Neural progenitor cell (in vitro differentiated cells): ENCODE results near the gene MED12L. TPM values are rescaled to one million over a fixed set of nuclear protein-coding genes. Genes with fewer than 3 reads are reported as not detected.

Source experiments
- DNase-seq: peaks from one replicate; pipeline ENCODE4 v3.0.0-alpha.2; 2016; ENCODE audit warnings: low spot score
- H2AFZ ChIP-seq: fragments of 200-600 bp; sonication (generic); replicated peaks from 2 replicates; pipeline ENCODE4 v1.6.1; 2016; ENCODE audit warnings: antibody characterized with exemption
- H3F3A ChIP-seq: fragments of 200-600 bp; sonication (generic); 2 replicates; pipeline ENCODE4 v1.6.1; 2016; ENCODE audit warnings: antibody characterized with exemption, low read depth
- H3K27ac ChIP-seq: fragments of 200-600 bp; sonication (generic); 2 replicates; pipeline ENCODE4 v1.5.1; 2016; ENCODE audit warnings: mild to moderate bottlenecking
- H3K27me3 ChIP-seq: fragments of 200-600 bp; sonication (generic); 2 replicates; pipeline ENCODE4 v1.6.1; 2016; ENCODE audit warnings: mild to moderate bottlenecking, moderate library complexity
- H3K36me3 ChIP-seq: fragments of 200-600 bp; sonication (generic); 2 replicates; pipeline ENCODE4 v1.5.1; 2016
- H3K4me1 ChIP-seq: fragments of 200-600 bp; sonication (generic); 2 replicates; pipeline ENCODE4 v1.6.1; 2016; ENCODE audit warnings: mixed run types
- H3K4me2 ChIP-seq: fragments of 200-600 bp; sonication (generic); 2 replicates; pipeline ENCODE4 v1.6.1; 2016
- H3K4me3 ChIP-seq: fragments of 200-600 bp; sonication (generic); 2 replicates; pipeline ENCODE4 v1.5.1; 2016
- H3K79me2 ChIP-seq: fragments of 200-600 bp; sonication (generic); 2 replicates; pipeline ENCODE4 v1.6.1; 2016; ENCODE audit warnings: low read depth
- H3K9ac ChIP-seq: fragments of 200-600 bp; sonication (generic); 2 replicates; pipeline ENCODE4 v1.6.1; 2016
- H3K9me3 ChIP-seq: fragments of 200-600 bp; sonication (generic); 2 replicates; pipeline ENCODE4 v1.5.1; 2016; ENCODE audit warnings: low read depth
- H4K20me1 ChIP-seq: fragments of 200-600 bp; sonication (generic); 2 replicates; pipeline ENCODE4 v1.6.1; 2016; ENCODE audit warnings: low read depth
- H3K27ac Mint-ChIP-seq: 3 replicates; pipeline ENCODE4 v1.8.0; 2021; ENCODE audit warnings: mixed read lengths
- H3K27me3 Mint-ChIP-seq: 2 replicates; pipeline ENCODE4 v1.8.0; 2022; ENCODE audit warnings: low read depth, mild to moderate bottlenecking, inconsistent platforms, moderate library complexity, mixed read lengths; ENCODE audit not compliant: insufficient read depth
- H3K36me3 Mint-ChIP-seq: 3 replicates; pipeline ENCODE4 v1.8.0; 2021; ENCODE audit warnings: mixed read lengths
- H3K4me1 Mint-ChIP-seq: 3 replicates; pipeline ENCODE4 v1.8.0; 2021; ENCODE audit warnings: mixed read lengths
- H3K4me3 Mint-ChIP-seq: 3 replicates; pipeline ENCODE4 v1.8.0; 2021; ENCODE audit warnings: mild to moderate bottlenecking, moderate library complexity, mixed read lengths
- H3K9me3 Mint-ChIP-seq: 3 replicates; pipeline ENCODE4 v1.8.0; 2020; ENCODE audit warnings: mixed read lengths
- EZH2 ChIP-seq: fragments of 200-600 bp; sonication (generic); IDR thresholded peaks from 2 replicates; pipeline ENCODE4 v1.6.1; 2017; ENCODE audit warnings: antibody characterized with exemption, mild to moderate bottlenecking, moderate library complexity
- EZH2phosphoT487 ChIP-seq: fragments of 200-600 bp; sonication (generic); IDR thresholded peaks from 2 replicates; pipeline ENCODE4 v1.6.1; 2017; ENCODE audit warnings: antibody characterized with exemption
- total RNA-seq: library from RNA; depleted of rRNA; stranded (reverse); fragments of >200 nt; gene quantifications from 2 replicates; pipeline ENCODE4 v1.2.3, GENCODE V29; 2015; ENCODE audit warnings: low replicate concordance
- TF ChIP-seq, protein P1 (sequence below): fragments of 200-600 bp; sonication (generic); IDR thresholded peaks from 2 replicates; pipeline ENCODE4 v1.5.1; 2017; ENCODE audit warnings: antibody characterized with exemption, mild to moderate bottlenecking

MED12L gene
- total RNA-seq, 1 donor from 2014 or later, result 16.5 TPM

DNA sequence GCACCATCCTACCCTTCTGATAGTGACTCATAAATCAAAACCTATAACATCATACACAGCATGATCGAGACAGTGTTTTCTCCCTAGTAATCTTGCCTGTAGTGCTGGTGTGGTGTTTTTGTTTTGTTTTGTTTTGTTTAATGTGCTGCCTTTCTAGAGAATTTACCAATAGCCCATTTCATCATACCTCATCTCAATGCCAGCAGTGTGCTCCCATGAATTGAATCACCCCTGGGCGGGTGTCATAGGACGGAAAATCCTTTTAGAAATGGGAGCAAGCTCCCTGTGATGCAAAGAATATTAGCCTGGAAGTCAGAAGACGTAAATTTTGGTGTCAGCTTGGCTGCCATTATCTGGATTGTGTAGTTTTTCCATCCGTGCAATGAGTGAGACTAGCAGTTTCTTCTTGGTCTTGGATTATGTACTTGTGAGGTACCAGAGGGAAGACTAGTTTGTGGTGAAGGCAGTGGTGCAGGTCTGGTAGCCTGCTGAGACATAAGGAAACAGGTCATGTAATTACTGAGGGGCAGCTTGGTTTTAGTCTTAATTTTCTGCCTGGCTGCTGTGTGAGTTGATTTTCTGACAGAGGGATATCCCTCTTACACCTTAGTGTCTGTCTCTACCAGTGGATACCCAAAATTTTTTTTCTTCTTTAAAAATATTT, 345.5 kb downstream of the MED12L start:
- no peaks in the 10 kb centered on the region for H4K20me1 ChIP-seq
- H3K9me3 ChIP-seq, result no peaks in the 10 kb centered on the region
- Mint-ChIP-seq H3K27ac (no peak overlapping the region), H3K9me3 (peaks cover 3% of the 10 kb centered on the region), H3K36me3 (peaks cover 7% of the 10 kb centered on the region), H3K27me3 (peaks cover 4% of the 10 kb centered on the region), H3K4me3 (no peak overlapping the region), H3K4me1 (peaks cover 3% of the 10 kb centered on the region)
- H2AFZ ChIP-seq, result no peak overlapping the region
- H3F3A ChIP-seq, result no peaks in the 10 kb centered on the region
- no peak overlapping the region for H3K4me3 ChIP-seq
- no peaks in the 10 kb centered on the region for H3K27me3 ChIP-seq
- H3K9ac ChIP-seq, result no peak overlapping the region
- no peaks in the 10 kb centered on the region for H3K79me2 ChIP-seq
- H3K27ac ChIP-seq, result no peak overlapping the region
- no peak for TF ChIP-seq EZH2
- TF ChIP-seq, protein P1, sequence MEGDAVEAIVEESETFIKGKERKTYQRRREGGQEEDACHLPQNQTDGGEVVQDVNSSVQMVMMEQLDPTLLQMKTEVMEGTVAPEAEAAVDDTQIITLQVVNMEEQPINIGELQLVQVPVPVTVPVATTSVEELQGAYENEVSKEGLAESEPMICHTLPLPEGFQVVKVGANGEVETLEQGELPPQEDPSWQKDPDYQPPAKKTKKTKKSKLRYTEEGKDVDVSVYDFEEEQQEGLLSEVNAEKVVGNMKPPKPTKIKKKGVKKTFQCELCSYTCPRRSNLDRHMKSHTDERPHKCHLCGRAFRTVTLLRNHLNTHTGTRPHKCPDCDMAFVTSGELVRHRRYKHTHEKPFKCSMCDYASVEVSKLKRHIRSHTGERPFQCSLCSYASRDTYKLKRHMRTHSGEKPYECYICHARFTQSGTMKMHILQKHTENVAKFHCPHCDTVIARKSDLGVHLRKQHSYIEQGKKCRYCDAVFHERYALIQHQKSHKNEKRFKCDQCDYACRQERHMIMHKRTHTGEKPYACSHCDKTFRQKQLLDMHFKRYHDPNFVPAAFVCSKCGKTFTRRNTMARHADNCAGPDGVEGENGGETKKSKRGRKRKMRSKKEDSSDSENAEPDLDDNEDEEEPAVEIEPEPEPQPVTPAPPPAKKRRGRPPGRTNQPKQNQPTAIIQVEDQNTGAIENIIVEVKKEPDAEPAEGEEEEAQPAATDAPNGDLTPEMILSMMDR, result no peak
- no peak for TF ChIP-seq EZH2phosphoT487
- no peak for DNase-seq
- H3K4me1 ChIP-seq, result no peaks in the 10 kb centered on the region
- no peaks in the 10 kb centered on the region for H3K36me3 ChIP-seq
- H3K4me2 ChIP-seq, result no peak overlapping the region

DNA sequence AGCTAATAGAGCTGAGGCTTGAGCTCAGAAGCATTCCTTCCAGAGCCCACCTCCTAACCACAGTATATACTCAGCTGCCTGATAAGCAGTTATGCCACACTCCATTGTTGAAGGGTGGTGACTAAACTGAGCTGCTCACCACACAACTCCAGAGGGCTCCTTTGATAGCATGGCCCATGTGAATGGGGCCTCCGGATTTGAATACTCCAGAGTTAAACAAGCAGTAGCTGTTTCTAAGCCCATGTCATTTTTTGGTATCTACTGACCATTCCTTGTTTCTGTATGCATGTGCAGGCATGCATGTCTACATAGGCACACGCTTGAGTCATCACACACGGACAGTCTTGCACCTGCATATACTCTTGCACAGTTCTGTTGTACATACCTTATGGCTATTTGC, 346.5 kb downstream of the MED12L start:
- no peaks in the 10 kb centered on the region for H3K27me3 ChIP-seq
- H3K9me3 ChIP-seq, result no peaks in the 10 kb centered on the region
- DNase-seq, result no peak
- no peaks in the 10 kb centered on the region for H3F3A ChIP-seq
- Mint-ChIP-seq H3K27me3 (peaks cover 4% of the 10 kb centered on the region), H3K36me3 (peaks cover 7% of the 10 kb centered on the region), H3K4me3 (no peak overlapping the region), H3K4me1 (peaks cover 3% of the 10 kb centered on the region), H3K9me3 (peaks cover 3% of the 10 kb centered on the region), H3K27ac (no peak overlapping the region)
- H3K4me2 ChIP-seq, result no peak overlapping the region
- H2AFZ ChIP-seq, result no peak overlapping the region
- no peaks in the 10 kb centered on the region for H3K79me2 ChIP-seq
- H4K20me1 ChIP-seq, result no peaks in the 10 kb centered on the region
- no peaks in the 10 kb centered on the region for H3K4me1 ChIP-seq
- TF ChIP-seq EZH2, result no peak
- no peak overlapping the region for H3K4me3 ChIP-seq
- no peak overlapping the region for H3K9ac ChIP-seq
- H3K27ac ChIP-seq, result no peak overlapping the region
- H3K36me3 ChIP-seq, result no peaks in the 10 kb centered on the region

DNA sequence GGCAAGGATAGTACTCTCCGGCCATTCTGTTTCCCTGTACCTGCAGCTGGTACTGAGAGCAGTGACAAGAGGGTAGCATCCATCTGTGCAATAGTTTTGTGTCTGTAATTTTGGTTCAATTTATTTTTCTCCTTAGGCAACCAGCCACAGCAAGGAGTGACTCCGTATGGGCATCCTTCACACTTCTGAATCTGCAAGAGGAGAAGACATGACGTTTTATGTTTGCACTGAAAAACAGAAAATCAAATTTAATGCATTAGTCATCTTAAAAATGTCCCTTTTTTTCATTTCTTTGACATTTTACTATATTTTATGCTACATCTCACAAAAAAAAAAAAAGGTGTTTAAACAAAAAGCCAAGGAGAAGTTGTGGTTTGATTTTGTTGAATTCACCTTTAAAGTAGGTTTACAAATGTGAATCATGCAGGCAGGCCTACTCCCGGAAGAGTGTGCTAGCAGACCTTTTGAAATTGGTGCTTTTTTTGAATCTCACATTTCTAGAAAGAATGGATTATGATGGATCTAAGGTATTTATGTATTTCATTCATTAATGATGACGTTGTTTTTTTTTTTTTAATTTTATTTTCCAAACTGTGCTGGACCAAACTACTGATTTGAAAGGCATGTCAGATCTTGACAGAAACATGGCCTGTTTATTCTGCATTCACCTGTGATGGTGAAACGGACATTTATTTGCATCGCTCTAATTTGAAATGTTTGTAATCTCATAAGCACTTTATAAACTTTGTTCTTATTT, 347.3 kb downstream of the MED12L start:
- peaks cover 3% of the 10 kb centered on the region for H3K9me3 Mint-ChIP-seq
- TF ChIP-seq EZH2, result no peak
- TF ChIP-seq EZH2phosphoT487, result no peak
- TF ChIP-seq, protein P1, result no peak
- H3K9ac ChIP-seq, result no peak overlapping the region
- H3F3A ChIP-seq, result no peaks in the 10 kb centered on the region
- H3K27ac Mint-ChIP-seq, result no peak overlapping the region
- peaks cover 4% of the 10 kb centered on the region for H3K27me3 Mint-ChIP-seq
- H2AFZ ChIP-seq, result no peak overlapping the region
- H3K4me1 ChIP-seq, result no peaks in the 10 kb centered on the region
- H3K36me3 Mint-ChIP-seq, result peaks cover 7% of the 10 kb centered on the region
- H3K4me3 ChIP-seq, result no peak overlapping the region
- peaks cover 3% of the 10 kb centered on the region for H3K4me1 Mint-ChIP-seq
- no peak overlapping the region for H3K27ac ChIP-seq
- H3K4me2 ChIP-seq, result no peak overlapping the region
- no peaks in the 10 kb centered on the region for H3K9me3 ChIP-seq
- H3K36me3 ChIP-seq, result no peaks in the 10 kb centered on the region
- H3K4me3 Mint-ChIP-seq, result no peak overlapping the region
- H3K27me3 ChIP-seq, result no peaks in the 10 kb centered on the region
- no peak for DNase-seq
- H4K20me1 ChIP-seq, result no peaks in the 10 kb centered on the region
- H3K79me2 ChIP-seq, result no peaks in the 10 kb centered on the region
